Activated CD4-positive, alpha-beta T cell treated with anti-CD3 and anti-CD28 coated beads for 48 hours (primary cell): ENCODE results near the gene DGKB.

ENCODE experiments used
- DNase-seq: peaks from one replicate; pipeline ENCODE4 v3.0.0-alpha.2; 2020

DGKB gene

DNA sequence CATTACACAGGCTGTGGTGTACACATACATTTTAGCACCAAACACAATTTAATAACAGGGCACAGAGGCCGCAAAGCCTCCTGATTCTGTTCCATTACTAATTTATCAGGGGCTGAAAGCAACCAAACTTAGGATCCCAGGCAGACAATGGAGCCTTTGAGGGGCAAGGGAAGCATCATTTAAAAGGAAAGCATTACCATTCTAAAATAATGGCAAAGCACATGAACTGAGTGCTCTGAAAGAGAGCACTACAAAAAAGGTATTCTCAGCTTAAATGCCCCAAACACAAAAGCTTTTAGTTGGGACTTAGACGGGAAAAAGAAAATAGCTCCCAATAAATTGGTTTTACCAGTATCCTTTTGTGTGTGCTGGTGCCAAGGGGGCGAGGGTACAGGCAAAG lies 631.1 kb downstream of the DGKB start:
- no peak for DNase-seq

DNA sequence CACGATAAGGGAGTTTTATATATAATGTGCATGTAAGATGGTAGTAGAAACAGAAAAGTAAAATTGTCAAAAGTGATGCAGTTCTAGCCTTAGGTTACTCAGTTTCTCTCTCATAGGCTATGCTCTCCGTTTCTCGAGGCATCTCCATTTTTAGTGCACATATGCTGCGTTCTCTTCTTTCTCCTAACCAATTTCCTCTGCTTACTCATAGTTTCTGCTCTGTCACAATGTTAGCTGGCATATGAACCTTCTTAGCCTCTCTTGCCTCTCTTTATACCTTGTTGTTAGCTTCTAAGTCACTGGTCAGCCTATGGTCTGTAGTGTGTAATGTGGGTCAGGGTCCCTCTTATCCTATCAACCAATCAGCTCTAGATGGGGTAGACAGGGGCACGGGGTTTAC lies 632.5 kb downstream of the DGKB start:
- DNase-seq, result no peak

GRCh38 chr7:14260011-14260410 lies 642.5 kb downstream of the DGKB start:
- no peak for DNase-seq

- no peak for DNase-seq
These were observed 643.7 kb downstream of the DGKB start for GRCh38 chr7:14258861-14259260.

GRCh38 chr7:14258441-14258840 lies 644.1 kb downstream of the DGKB start:
- DNase-seq, result no peak

GRCh38 chr7:14252458-14252857 lies 650.1 kb downstream of the DGKB start:
- DNase-seq, result no peak

GRCh38 chr7:14242175-14242574 lies 660.4 kb downstream of the DGKB start:
- DNase-seq, result no peak

DNA sequence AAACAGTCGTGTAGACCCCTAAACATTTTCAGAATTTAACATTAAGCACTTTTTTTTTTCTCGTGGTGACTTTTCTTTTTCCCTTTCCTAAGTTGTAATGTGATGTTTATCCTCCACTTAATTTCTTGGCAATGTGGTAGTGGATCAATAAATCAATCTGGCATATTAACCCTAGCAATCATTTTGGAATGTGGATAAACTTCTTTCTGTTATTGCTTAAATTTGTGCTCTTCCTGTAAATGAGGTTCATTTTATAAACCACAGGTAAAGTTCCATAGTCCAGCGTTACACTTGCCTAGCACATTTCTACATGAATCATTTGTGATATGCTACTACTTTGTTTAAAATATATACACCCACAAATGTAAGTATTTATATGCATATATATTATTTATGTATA lies 665.7 kb downstream of the DGKB start:
- DNase-seq, result no peak

DNA sequence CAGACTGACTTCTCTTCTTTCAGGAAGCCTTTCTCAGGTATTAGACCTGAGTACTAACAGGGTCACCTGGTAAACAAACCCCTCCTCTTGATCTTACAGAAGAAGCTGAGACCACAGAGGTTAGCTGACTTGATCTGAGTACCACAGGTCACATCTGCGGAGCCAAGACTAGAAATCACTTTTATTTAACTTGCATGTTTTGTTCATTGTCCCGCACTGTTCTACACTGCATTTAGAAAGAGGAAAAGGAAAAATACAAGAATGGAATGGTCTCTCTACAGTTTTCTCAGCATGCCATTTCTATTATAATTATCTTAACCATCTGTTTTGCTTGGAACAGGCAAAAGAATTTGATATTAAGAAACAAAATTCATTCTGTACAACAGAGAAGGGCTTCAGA lies 667.5 kb downstream of the DGKB start:
- no peak for DNase-seq

DNA sequence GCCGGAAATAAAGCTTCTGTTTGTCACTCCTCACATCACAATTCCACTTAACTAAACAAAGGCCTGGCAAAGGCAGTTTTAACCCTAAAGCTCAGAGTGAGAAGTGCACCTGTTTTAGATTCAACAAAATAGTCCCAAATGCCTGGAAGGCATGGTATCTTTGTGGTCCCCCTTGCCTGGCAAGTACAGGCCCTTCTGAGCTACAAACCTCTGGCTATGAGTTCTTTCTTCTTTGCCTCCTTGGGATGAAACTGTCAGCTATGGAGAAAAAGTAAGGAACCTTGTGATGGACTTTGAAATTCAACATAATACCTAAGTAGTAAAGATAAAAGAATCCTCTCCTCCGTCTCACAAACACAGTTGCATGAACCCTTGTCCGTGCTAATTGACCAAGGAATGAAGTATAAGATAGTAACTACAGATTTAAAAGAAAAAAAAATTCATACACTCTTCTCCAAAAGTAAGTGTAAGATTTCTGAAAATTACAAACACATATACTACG lies 668.6 kb downstream of the DGKB start:
- DNase-seq, result no peak

GRCh38 chr7:14233076-14233867 lies 669.3 kb downstream of the DGKB start:
- no peak for DNase-seq

DNA sequence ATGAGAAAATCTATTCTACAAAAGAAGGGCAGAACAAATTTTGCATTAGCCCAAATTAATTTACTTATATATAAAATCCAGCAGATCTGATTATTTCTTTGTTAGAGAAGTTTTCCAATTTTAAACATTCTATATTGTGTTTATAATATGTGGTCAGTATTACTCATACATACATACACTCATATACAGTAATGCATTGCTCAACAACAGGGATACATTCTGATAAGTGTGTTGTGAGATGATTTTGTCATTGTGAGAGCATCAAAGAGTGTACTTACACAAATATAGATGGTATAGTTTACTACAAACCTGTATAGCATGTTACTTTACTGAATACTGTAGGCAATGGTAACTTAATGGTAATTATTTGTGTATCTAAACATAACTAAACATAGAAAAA lies 673.5 kb downstream of the DGKB start:
- DNase-seq, result no peak

DNA sequence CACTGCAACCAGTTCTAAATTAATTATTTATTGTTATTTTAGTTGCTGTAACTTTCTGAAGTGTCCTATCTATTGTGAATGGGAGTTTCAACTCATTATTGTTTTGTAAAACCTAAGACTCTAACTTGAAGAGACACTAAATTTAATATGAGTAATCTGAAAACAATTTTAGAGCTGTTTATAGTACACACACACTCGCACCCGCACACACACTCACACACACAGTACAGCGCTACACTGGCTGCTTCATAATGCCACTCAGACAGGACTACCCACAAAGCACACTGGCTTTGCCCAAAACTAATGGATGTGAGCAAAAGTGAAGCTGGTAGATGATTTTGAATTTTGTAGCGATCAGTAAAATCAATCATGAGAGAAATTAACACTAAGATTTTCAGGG lies 674.2 kb downstream of the DGKB start:
- no peak for DNase-seq

DNA sequence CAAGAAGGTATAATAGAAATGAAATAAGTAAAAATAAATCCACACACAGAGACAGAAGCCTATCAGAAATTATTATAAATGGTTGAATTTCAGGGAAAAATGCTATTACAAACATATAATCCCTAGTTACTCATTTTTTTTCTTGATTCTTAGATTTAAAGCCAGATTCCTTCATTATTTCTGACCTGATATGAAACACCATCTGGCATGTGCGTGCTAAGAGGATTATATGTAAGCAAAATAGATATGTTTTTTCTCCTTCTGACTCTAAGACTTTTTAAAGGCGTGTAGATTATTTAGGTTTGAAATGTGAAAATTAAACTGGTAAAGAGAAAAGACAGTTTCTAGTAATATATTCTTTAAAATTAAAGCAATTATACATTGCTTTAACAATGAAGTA lies 676.4 kb downstream of the DGKB start:
- DNase-seq, result no peak

- DNase-seq, result no peak
These were observed 683.4 kb downstream of the DGKB start for GRCh38 chr7:14219125-14219524.

- no peak for DNase-seq
These were observed 684.2 kb downstream of the DGKB start for GRCh38 chr7:14218338-14218737.

- no peak for DNase-seq
These were observed 692.6 kb downstream of the DGKB start for GRCh38 chr7:14209896-14210484.

DNA sequence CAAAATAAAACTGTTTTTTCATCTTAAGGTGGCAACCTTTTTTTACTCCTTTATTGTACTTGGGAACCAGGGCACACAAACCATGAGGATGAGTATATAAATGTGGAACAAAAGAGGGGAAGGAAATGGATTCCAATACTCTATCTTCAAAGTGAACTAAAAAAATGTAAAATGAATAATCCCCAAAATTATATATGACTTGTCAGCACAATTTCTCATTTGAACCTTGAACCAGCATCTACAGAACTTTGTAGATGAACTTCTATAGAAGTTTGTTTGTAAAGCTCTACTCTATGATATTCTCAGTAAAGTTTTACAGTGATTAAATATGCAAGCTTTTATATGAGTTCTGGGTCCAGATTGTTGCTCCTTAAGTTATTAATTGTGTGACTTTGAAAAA lies 694.8 kb downstream of the DGKB start:
- DNase-seq, result no peak

- no peak for DNase-seq
These were observed 695.4 kb downstream of the DGKB start for GRCh38 chr7:14207138-14207537.

GRCh38 chr7:14206121-14206520 lies 696.4 kb downstream of the DGKB start:
- no peak for DNase-seq

DNA sequence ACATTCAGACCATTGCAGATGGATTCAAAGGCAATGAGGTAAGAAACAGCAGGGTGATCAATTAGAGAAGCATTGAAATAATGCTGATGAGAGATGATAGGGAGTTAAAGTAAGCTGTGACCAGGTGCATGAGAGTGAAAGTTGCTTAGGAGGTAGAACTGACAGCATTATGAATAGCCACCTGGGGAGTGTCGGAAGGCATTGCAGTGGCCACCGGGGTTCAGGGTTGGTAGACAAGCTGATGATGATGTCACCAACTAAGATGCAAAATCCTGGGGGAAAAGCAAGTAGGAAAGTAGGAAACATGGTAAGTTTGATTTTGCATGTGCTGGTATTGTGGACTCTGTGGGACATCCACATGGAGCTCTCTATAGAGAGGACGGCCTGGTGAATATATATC lies 701.2 kb downstream of the DGKB start:
- no peak for DNase-seq

GRCh38 chr7:14199336-14199735 lies 703.2 kb downstream of the DGKB start:
- DNase-seq, result no peak

GRCh38 chr7:14197280-14197679 lies 705.3 kb downstream of the DGKB start:
- no peak for DNase-seq

DNA sequence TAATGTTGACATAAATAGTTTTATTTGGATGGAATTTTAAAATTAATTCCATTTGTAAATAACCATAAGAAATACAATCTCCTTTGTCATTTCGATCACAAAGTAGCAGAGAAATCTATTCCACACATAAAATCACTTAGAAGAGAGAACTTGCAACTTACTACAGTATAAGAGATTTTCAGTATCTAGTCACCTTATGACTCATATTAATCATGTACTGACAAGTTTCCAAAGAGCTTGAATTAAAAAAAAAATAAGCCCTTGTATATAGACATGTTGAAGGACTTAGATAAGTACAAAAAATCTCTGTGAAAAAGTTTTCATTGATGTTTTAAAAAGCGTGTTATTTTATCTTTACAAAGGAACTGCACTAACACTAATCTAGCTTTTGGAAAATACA lies 706.0 kb downstream of the DGKB start:
- DNase-seq, result no peak

DNA sequence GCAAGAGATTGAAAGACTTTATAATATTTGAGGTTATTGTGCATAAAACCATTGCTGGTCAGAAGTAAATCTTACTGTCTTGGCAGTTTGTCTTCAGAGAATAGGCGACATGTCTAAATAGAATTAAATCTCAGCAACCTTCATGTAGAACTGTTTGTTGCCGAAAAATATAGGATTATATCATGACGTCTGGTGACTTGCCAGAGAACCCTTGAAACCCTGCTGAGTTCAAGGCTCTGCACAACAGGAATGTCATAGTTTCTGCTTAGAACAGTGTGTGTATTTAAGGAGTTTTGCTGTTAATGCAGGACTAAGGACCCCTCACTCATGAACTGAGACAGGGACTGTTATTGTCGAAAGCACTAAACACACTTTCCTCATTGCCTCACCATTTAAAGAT lies 706.7 kb downstream of the DGKB start:
- no peak for DNase-seq
